SK-N-SH treated with all-trans-retinoic acid at 6 μM for 48 hours (cell line): ENCODE measurements around the gene TNPO1.

Experiments used
- CSDC2 ChIP-seq: fragments of 250-450 bp; sonication (Bioruptor Pico); IDR thresholded peaks from 2 replicates; pipeline ENCODE4 v1.5.0; 2020; ENCODE audit warnings: mild to moderate bottlenecking, moderate library complexity
- CSRNP3 ChIP-seq: fragments of 250-450 bp; sonication (Bioruptor Pico); IDR thresholded peaks from 2 replicates; pipeline ENCODE4 v1.5.1; 2021; ENCODE audit warnings: mild to moderate bottlenecking, moderate library complexity
- ISL1 ChIP-seq: fragments of 250-450 bp; sonication (Bioruptor Pico); IDR thresholded peaks from 2 replicates; pipeline ENCODE4 v2.1.2; 2022; ENCODE audit warnings: mild to moderate bottlenecking, moderate library complexity
- PATZ1 ChIP-seq: fragments of 250-450 bp; sonication (Bioruptor Pico); IDR thresholded peaks from 2 replicates; pipeline ENCODE4 v1.8.0; 2020; ENCODE audit warnings: mild to moderate bottlenecking, moderate library complexity, borderline replicate concordance
- PPARA ChIP-seq: fragments of 250-450 bp; sonication (Bioruptor Pico); IDR thresholded peaks from 2 replicates; pipeline ENCODE4 v1.5.0; 2020; ENCODE audit warnings: mild to moderate bottlenecking, borderline replicate concordance
- SNAI2 ChIP-seq: fragments of 250-450 bp; sonication (Bioruptor Pico); IDR thresholded peaks from 2 replicates; pipeline ENCODE4 v1.5.0; 2020; ENCODE audit warnings: mild to moderate bottlenecking, moderate library complexity
- TCF4 ChIP-seq: fragments of 250-450 bp; sonication (Bioruptor Pico); IDR thresholded peaks from 2 replicates; pipeline ENCODE4 v1.8.0; 2021; ENCODE audit warnings: mild to moderate bottlenecking, moderate library complexity, borderline replicate concordance
- ZFP3 ChIP-seq: fragments of 250-450 bp; sonication (Bioruptor Pico); IDR thresholded peaks from 2 replicates; pipeline ENCODE4 v1.5.0; 2020; ENCODE audit warnings: mild to moderate bottlenecking, moderate library complexity
- ZNF565 ChIP-seq: fragments of 450-650 bp; formaldehyde crosslinking; conservative IDR thresholded peaks from 2 replicates; pipeline ENCODE4 v1.5.0; 2020; ENCODE audit warnings: low read depth, mild to moderate bottlenecking, moderate library complexity
- ZNF8 ChIP-seq: fragments of 450-650 bp; formaldehyde crosslinking; IDR thresholded peaks from 2 replicates; pipeline ENCODE4 v1.5.0; 2020; ENCODE audit warnings: mild to moderate bottlenecking, moderate library complexity

DNA sequence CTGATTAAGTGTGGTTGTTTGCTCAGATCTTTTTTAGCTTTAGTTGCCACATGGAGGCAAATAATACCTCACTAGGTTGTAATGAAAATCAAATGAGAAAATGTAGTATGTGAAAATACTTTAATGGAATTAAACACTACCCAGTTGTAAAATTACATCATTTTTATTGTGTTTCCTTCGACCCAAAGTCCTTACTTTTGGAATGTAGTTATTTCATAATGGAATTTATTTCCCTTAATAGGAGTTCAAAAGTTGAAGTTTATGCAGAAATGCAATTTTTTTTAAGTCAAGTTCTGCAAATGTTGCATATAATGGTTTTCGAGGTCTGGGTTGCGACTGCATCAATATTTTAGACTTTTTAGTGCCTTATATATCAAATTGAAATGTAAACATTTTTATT, 31.0 kb downstream of the TNPO1 start:
- TF ChIP-seq ZNF565 (CRISPR knock-in tag), result no peak
- no peak for TF ChIP-seq SNAI2 (CRISPR knock-in tag)
- no peak for TF ChIP-seq CSDC2 (CRISPR knock-in tag)
- no peak for TF ChIP-seq PATZ1
- TF ChIP-seq ZFP3, result no peak
- TF ChIP-seq PPARA (CRISPR knock-in tag), result no peak
- no peak for TF ChIP-seq ZNF8 (CRISPR knock-in tag)
- TF ChIP-seq ISL1 (CRISPR knock-in tag), result peak; percentile 56
- TF ChIP-seq CSRNP3 (CRISPR knock-in tag), result no peak
- no peak for TF ChIP-seq TCF4 (CRISPR knock-in tag)
